Suprapubic skin (tissue), 4 donors: ENCODE data around the gene SLC24A4. TPM values are rescaled to one million over a fixed set of nuclear protein-coding genes. Genes with fewer than 3 reads are reported as not detected.

Experiments
- DNase-seq, 2 donors: peaks; one replicate each; pipeline ENCODE4 v3.0.0-alpha.2; 2019; ENCODE audit warnings: low spot score in 2 of 2
- H3K27ac ChIP-seq: fragments of 200-600 bp; sonication (generic); one replicate; pipeline ENCODE4 v1.5.1; 2019
- H3K27me3 ChIP-seq: fragments of 200-600 bp; sonication (generic); one replicate; pipeline ENCODE4 v1.5.1; 2019
- H3K36me3 ChIP-seq: fragments of 200-600 bp; sonication (generic); one replicate; pipeline ENCODE4 v1.5.1; 2019
- H3K4me1 ChIP-seq: fragments of 200-600 bp; sonication (generic); one replicate; pipeline ENCODE4 v1.5.1; 2019
- H3K4me3 ChIP-seq: fragments of 200-600 bp; sonication (generic); one replicate; pipeline ENCODE4 v1.5.1; 2019; ENCODE audit warnings: mild to moderate bottlenecking
- H3K9me3 ChIP-seq: fragments of 200-600 bp; sonication (generic); one replicate; pipeline ENCODE4 v1.5.1; 2019
- EP300 ChIP-seq: sonication (generic); formaldehyde crosslinking; IDR thresholded peaks from one replicate; pipeline ENCODE4 v1.6.1; 2017; ENCODE audit warnings: antibody characterized with exemption
- POLR2A ChIP-seq, 2 donors: fragments of 450-650 bp; IDR thresholded peaks; one replicate each; pipeline ENCODE4 v1.6.1; 2017; ENCODE audit warnings: antibody characterized with exemption in 2 of 2, mild to moderate bottlenecking in 2 of 2, moderate library complexity in 2 of 2
- POLR2AphosphoS5 ChIP-seq, 3 donors: sonication (generic); formaldehyde crosslinking; IDR thresholded peaks; one replicate each; pipeline ENCODE4 v1.6.1; 2017; ENCODE audit warnings: antibody characterized with exemption in 3 of 3
- WGBS: methylation state at CpG from one replicate; pipeline ENCODE4 v1.1.5; 2018; 5-methylcytosine and 5-hydroxymethylcytosine counted together
- total RNA-seq, 4 donors: library from RNA; depleted of rRNA; stranded (reverse); fragments of >200 nt; gene quantifications; one replicate each; pipeline ENCODE4 v1.1.0, GENCODE V29; 2016
- TF ChIP-seq, protein P1 (sequence below), 2 donors: fragments of 200-600 bp in 1 of 2; fragments of 450-650 bp in 1 of 2; sonication (generic) in 1 of 2; IDR thresholded peaks; one replicate each; pipeline ENCODE4 v1.5.1; 2016 to 2019; ENCODE audit warnings: antibody characterized with exemption in 2 of 2, mild to moderate bottlenecking in 1 of 2, moderate library complexity in 1 of 2

SLC24A4 gene
- total RNA-seq, 4 donors from 2014 or later, result 0.11 to 0.57 (median 0.34) TPM

- no peaks in the 10 kb centered on the region for H3K36me3 ChIP-seq
- H3K27ac ChIP-seq, result no peak overlapping the region
- WGBS, result 81% methylated on average over 3 of the region's 3 CpGs
Observed at GRCh38 chr14:92417759-92418158, 94.8 kb downstream of the SLC24A4 start.

DNA sequence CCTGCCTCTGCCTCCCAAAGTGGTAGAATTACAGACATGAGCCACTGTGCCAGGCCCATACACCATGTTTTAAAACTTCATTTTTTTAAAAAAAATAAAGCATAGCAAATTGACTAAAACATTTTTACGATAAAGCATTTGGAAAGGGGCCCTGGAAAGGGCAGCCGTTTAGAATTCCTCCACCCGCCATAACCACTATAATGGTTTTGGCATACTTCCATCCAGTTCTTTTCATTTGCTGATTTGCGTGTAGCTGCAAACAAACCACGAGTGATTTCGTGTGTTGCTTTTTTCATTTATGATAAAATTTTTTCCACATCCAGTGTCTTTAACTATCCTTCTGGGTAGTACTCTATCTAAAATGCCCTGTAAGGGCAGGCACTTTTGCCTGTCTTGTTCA, 98.8 kb downstream of the SLC24A4 start:
- Histone ChIP-seq H3K4me1 (no peaks in the 10 kb centered on the region), H3K9me3 (no peaks in the 10 kb centered on the region), H3K4me3 (no peak overlapping the region), H3K36me3 (no peaks in the 10 kb centered on the region), H3K27ac (no peak overlapping the region), H3K27me3 (no peaks in the 10 kb centered on the region)
- no peak for DNase-seq
- no peak for TF ChIP-seq POLR2AphosphoS5 (IDR thresholded peaks at IDR 0.05)
- TF ChIP-seq, protein P1, sequence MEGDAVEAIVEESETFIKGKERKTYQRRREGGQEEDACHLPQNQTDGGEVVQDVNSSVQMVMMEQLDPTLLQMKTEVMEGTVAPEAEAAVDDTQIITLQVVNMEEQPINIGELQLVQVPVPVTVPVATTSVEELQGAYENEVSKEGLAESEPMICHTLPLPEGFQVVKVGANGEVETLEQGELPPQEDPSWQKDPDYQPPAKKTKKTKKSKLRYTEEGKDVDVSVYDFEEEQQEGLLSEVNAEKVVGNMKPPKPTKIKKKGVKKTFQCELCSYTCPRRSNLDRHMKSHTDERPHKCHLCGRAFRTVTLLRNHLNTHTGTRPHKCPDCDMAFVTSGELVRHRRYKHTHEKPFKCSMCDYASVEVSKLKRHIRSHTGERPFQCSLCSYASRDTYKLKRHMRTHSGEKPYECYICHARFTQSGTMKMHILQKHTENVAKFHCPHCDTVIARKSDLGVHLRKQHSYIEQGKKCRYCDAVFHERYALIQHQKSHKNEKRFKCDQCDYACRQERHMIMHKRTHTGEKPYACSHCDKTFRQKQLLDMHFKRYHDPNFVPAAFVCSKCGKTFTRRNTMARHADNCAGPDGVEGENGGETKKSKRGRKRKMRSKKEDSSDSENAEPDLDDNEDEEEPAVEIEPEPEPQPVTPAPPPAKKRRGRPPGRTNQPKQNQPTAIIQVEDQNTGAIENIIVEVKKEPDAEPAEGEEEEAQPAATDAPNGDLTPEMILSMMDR (IDR thresholded peaks at IDR 0.05), result no peak
- TF ChIP-seq EP300, result no peak
- no peak for TF ChIP-seq POLR2A (IDR thresholded peaks at IDR 0.05)
- 22% methylated on average over 6 of the region's 6 CpGs for WGBS

More at GRCh38 chr14:92417759-92418158, 94.8 kb downstream of the SLC24A4 start:
- no peak overlapping the region for H3K4me3 ChIP-seq
- TF ChIP-seq POLR2A (IDR thresholded peaks at IDR 0.05) (no peak), EP300 (no peak), POLR2AphosphoS5 (IDR thresholded peaks at IDR 0.05) (no peak)
- TF ChIP-seq, protein P1 (IDR thresholded peaks at IDR 0.05), result no peak
- no peaks in the 10 kb centered on the region for H3K9me3 ChIP-seq
- H3K4me1 ChIP-seq, result no peaks in the 10 kb centered on the region
- H3K27me3 ChIP-seq, result no peaks in the 10 kb centered on the region
- no peak for DNase-seq

DNA sequence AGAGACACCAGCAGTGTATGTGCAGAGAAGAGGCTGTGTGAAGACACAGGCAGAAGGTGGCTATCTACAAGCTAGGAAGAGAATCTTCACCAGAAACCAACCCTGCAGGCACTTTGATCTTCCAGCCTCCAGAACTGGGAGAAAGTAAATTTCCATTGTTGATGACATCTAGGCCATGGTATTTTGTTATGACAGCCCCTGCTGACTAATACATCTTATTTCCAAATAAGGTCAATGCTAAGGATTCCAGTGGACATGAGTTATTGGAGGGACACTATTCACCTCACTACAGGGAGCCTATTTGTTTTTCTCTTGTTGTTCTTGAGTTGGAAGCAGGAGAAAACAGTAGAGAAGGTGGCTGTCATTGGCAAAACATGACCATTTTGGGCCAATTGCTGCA, 102.1 kb downstream of the SLC24A4 start:
- Histone ChIP-seq H3K27me3 (no peaks in the 10 kb centered on the region), H3K4me3 (no peak overlapping the region), H3K27ac (no peak overlapping the region), H3K36me3 (no peaks in the 10 kb centered on the region), H3K4me1 (no peaks in the 10 kb centered on the region), H3K9me3 (no peaks in the 10 kb centered on the region)
- TF ChIP-seq, protein P1 (IDR thresholded peaks at IDR 0.05), result no peak
- TF ChIP-seq POLR2A (IDR thresholded peaks at IDR 0.05), result no peak
- TF ChIP-seq EP300, result no peak
- no peak for TF ChIP-seq POLR2AphosphoS5 (IDR thresholded peaks at IDR 0.05)
- no peak for DNase-seq

DNA sequence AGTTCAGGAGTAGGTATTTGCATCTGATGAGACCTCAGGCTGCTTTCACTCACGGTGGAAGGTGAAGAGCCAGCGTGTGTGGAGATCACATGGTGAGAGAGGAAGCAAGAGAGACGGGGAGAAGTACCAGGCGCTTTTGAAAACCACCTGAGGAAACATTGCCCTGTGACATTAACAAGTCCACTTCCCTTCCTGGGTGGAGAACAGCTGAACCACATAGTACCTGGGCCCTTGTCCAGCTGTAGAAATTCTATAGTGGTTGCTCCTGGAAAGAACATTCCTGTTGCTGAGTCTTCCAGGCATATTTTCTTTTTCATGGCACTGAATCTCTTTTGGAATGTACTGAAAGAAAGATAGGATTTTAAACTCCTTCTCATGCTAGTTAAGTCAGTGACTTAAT, 103.3 kb downstream of the SLC24A4 start:
- no peaks in the 10 kb centered on the region for H3K4me1 ChIP-seq
- no peaks in the 10 kb centered on the region for H3K27me3 ChIP-seq
- H3K36me3 ChIP-seq, result no peaks in the 10 kb centered on the region
- no peaks in the 10 kb centered on the region for H3K9me3 ChIP-seq
- no peak for DNase-seq
- H3K4me3 ChIP-seq, result no peak overlapping the region
- H3K27ac ChIP-seq, result no peak overlapping the region
- TF ChIP-seq, protein P1 (IDR thresholded peaks at IDR 0.05), result no peak
- TF ChIP-seq POLR2A (IDR thresholded peaks at IDR 0.05) (no peak), EP300 (no peak), POLR2AphosphoS5 (IDR thresholded peaks at IDR 0.05) (no peak)
- 38% methylated on average over 4 of the region's 4 CpGs for WGBS

GRCh38 chr14:92427096-92427495, 104.1 kb downstream of the SLC24A4 start:
- no peaks in the 10 kb centered on the region for H3K27me3 ChIP-seq
- 81% methylated on average over 3 of the region's 3 CpGs for WGBS
- H3K4me1 ChIP-seq, result no peaks in the 10 kb centered on the region
- TF ChIP-seq POLR2AphosphoS5 (IDR thresholded peaks at IDR 0.05) (no peak), EP300 (no peak), POLR2A (IDR thresholded peaks at IDR 0.05) (no peak)
- TF ChIP-seq, protein P1 (IDR thresholded peaks at IDR 0.05), result no peak
- no peak for DNase-seq
- no peaks in the 10 kb centered on the region for H3K9me3 ChIP-seq
- H3K27ac ChIP-seq, result no peak overlapping the region
- no peak overlapping the region for H3K4me3 ChIP-seq
- no peaks in the 10 kb centered on the region for H3K36me3 ChIP-seq
